ENCODE results near the gene BCKDK. TPM values are rescaled to one million over a fixed set of nuclear protein-coding genes. Genes with fewer than 3 reads are reported as not detected.

BCKDK gene
- total and polyA plus RNA-seq, 2 of the 8 experiments (the other 6 are each of a cell fraction or from before 2014, with no cell fraction given) = 49.6 to 77.1 TPM

GRCh38 chr16:31061813-31062440 is 46.3 kb upstream of the BCKDK start:
- Histone ChIP-seq H4K20me1 (replicated peaks in 1 of 2; ENCODE audit: control insufficient read depth in 1 of 2, insufficient read depth in 2 of 2, low read length in 2 of 2) (peaks cover 0 to 15% of the 10 kb centered on the region in 2 experiments), H3K23me2 (ENCODE audit: low read depth, low read length) (no peaks in the 10 kb centered on the region), H2AK5ac (ENCODE audit: low read depth, low read length) (no peak overlapping the region), H3K79me2 (ENCODE audit: control insufficient read depth in 1 of 2, insufficient read depth in 2 of 2, low read length in 2 of 2) (peaks cover 0 to 12% of the 10 kb centered on the region in 2 experiments; a peak in 2 of 4 replicates), H3K56ac (replicated peaks; ENCODE audit: insufficient read length, low read depth, low read length) (no peak overlapping the region), H3K79me1 (ENCODE audit: low read depth, low read length) (peaks cover 3% of the 10 kb centered on the region; the same call in 1 of the 2 replicates), H3K4ac (replicated peaks; ENCODE audit: insufficient read length, low read depth, low read length) (no peak overlapping the region), H3K4me1 (replicated peaks in 1 of 4; ENCODE audit: control insufficient read depth in 3 of 4, insufficient read depth in 4 of 4, low read length in 3 of 4) (no peaks in the 10 kb centered on the region), H2AFZ (ENCODE audit: low read length) (no peak overlapping the region), H3K9ac (replicated peaks in 1 of 4; ENCODE audit: extremely low read depth in 1 of 4, low read depth in 3 of 4, low read length in 3 of 4) (no peak overlapping the region), H3K36me3 (ENCODE audit: control insufficient read depth in 2 of 4, insufficient read depth in 4 of 4, low read length in 3 of 4) (peaks cover 6 to 28% (median 14%) of the 10 kb centered on the region in 4 experiments; a peak in 6 of 8 replicates), H2BK15ac (ENCODE audit: low read length) (no peak overlapping the region), H4K5ac (ENCODE audit: insufficient read length, low read depth, low read length) (no peak overlapping the region), H3K9me3 (ENCODE audit: insufficient read depth in 2 of 2, low read depth in 1 of 2, low read length in 1 of 2) (no peaks in the 10 kb centered on the region), H3K4me2 (ENCODE audit: insufficient read depth in 1 of 2, low read depth in 2 of 2, low read length in 2 of 2) (no peak overlapping the region), H3K18ac (ENCODE audit: extremely low read depth, low read length) (no peak overlapping the region), H3K14ac (ENCODE audit: insufficient read length) (no peak overlapping the region), H2BK5ac (ENCODE audit: low read depth, low read length) (no peak overlapping the region), H4K91ac (replicated peaks; ENCODE audit: insufficient read length, low read length) (no peak overlapping the region), H2BK12ac (ENCODE audit: low read depth, low read length) (no peak overlapping the region), H3K27ac (ENCODE audit: low read depth, low read length) (no peak overlapping the region), H3K27me3 (replicated peaks in 1 of 4; ENCODE audit: control insufficient read depth in 3 of 4, extremely low read depth in 1 of 4, insufficient read depth in 3 of 4, low read length in 3 of 4) (no peaks in the 10 kb centered on the region), H4K8ac (ENCODE audit: extremely low read depth, insufficient read depth, low read length) (peak overlapping the region; percentile 35; the same call in 1 of the 2 replicates), H3K23ac (ENCODE audit: insufficient read length) (no peak overlapping the region), H3K4me3 (ENCODE audit: extremely low read depth in 1 of 4, insufficient read depth in 2 of 4, low read depth in 3 of 4, low read length in 4 of 4) (no peak overlapping the region), H2BK120ac (replicated peaks; ENCODE audit: low read depth, low read length) (no peak overlapping the region), H2BK20ac (ENCODE audit: low read length) (no peak overlapping the region)
- no peak for TF ChIP-seq POLR2AphosphoS5 (IDR thresholded peaks at IDR 0.05; ENCODE audit: low read depth, low read length)
- no peak for TF ChIP-seq MAX (IDR thresholded peaks at IDR 0.05)
- FAIRE-seq (no peak), DNase-seq (ENCODE audit: low read depth in 1 of 2, low spot score in 2 of 2) (no peak)
- 95% methylated on average over 44 of the region's 54 CpGs; no CpG with 5 or more reads in 1 of the 2 experiments for WGBS, 2 experiments (ENCODE audit: extremely low coverage in 1 of 2, insufficient coverage in 1 of 2, insufficient read length in 1 of 2, insufficient replicate concordance in 2 of 2, low coverage in 1 of 2, low lambda C conversion rate in 2 of 2, missing lambda C conversion rate in 1 of 2)
- POLR2A ChIA-PET (ENCODE audit: partially characterized antibody) = interaction anchor here (0.8 to 1.4 kb wide), 3 partner anchors 15 to 141 kb away, joined by 3 read pairs; partner anchors contain the start of genes ORAI3 and PYCARD
- CTCF ChIA-PET (ENCODE audit: partially characterized antibody) = interaction anchor here (1.3 kb wide), 1 partner anchor 78 kb away, joined by 3 read pairs; no protein-coding TSS in a partner anchor
